Measurements from ENCODE around the gene TNF. TPM values are rescaled to one million over a fixed set of nuclear protein-coding genes. Genes with fewer than 3 reads are reported as not detected.

The TNF gene
- polyA plus RNA-seq, 1 experiment = not detected

DNA sequence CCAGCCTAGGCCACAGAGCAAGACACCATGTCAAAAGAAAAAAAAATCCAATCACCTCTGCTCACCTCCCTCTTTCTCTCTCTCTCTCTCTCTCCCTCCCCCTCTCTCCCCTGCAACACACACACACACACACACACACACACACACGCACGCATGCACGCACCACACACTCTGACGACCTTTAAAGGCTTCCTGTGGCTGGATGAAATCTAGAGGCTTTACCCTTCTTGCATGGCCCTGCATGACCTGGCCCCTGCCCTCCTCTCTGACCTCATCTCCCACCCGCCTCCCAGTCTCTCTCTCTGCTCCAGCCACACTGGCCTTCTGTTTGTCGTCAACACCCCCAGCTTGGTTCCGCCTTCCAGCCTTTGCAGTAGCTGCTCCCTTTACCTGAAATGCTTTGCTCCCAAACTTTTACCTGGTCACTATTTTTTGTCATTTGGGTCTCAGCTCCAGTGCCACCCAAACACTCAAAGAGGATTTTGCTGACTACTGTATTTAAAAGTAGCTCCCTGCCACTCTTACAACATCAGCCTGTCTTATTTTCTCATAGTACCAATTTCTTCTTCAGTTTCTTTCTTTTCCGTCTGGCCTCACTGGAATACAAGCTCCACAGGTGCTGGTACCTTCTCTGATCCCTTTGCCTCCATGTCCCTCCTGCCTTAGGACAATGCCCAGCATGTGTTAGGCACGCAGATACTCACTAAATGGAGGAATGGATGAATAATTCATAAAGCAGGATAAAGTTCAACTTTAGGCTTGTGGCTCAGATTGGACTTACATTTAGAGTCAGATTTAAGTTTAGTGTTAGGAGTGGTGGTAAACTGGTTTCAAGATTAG, 7.6 kb upstream of the TNF start:
- TF ChIP-seq, protein P1, sequence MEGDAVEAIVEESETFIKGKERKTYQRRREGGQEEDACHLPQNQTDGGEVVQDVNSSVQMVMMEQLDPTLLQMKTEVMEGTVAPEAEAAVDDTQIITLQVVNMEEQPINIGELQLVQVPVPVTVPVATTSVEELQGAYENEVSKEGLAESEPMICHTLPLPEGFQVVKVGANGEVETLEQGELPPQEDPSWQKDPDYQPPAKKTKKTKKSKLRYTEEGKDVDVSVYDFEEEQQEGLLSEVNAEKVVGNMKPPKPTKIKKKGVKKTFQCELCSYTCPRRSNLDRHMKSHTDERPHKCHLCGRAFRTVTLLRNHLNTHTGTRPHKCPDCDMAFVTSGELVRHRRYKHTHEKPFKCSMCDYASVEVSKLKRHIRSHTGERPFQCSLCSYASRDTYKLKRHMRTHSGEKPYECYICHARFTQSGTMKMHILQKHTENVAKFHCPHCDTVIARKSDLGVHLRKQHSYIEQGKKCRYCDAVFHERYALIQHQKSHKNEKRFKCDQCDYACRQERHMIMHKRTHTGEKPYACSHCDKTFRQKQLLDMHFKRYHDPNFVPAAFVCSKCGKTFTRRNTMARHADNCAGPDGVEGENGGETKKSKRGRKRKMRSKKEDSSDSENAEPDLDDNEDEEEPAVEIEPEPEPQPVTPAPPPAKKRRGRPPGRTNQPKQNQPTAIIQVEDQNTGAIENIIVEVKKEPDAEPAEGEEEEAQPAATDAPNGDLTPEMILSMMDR (IDR thresholded peaks at IDR 0.05; ENCODE audit: low read depth, low read length) = no peak
- H3K9me3 ChIP-seq (ENCODE audit: control insufficient read depth, insufficient read depth, low read length) = no peaks in the 10 kb centered on the region
- peaks cover 14% of the 10 kb centered on the region for H3K27me3 ChIP-seq (ENCODE audit: control insufficient read depth, insufficient read depth, low read length)
- no peak for DNase-seq (ENCODE audit: low read depth, low spot score)
- ChIA-PET POLR2A (no interaction called here), CTCF (interaction anchor here (0.9 to 2.5 kb wide), 2 partner anchors 8 to 30 kb away, joined by 3 to 10 read pairs; no protein-coding TSS in a partner anchor)
- no peak overlapping the region for H3K4me3 ChIP-seq (ENCODE audit: low read depth, low read length)
- H3K27ac ChIP-seq (ENCODE audit: low read depth, low read length) = no peak overlapping the region

DNA sequence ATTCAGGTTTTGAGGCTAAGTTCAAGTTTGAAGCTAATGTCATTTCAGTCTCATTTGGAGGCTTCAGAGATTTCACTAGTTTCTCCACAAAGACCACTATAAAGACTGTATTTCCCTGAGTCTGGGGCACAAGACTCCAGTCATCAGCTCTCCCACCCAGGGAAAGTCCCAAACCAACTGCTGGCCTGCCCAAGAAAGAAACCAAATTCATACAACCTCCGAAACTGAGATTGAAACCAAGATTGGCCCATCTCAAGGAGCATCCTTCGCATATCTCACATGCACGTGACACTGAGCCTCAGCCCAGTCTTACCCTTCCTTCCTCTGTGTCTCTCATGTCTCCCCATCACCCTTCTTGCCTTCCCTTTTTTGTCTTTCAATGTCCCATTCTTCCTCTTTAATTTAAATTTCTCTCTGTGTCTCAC, 6.8 kb upstream of the TNF start:
- Histone ChIP-seq H3K4me3 (ENCODE audit: low read depth, low read length) (no peak overlapping the region), H3K27me3 (ENCODE audit: control insufficient read depth, insufficient read depth, low read length) (peaks cover 21% of the 10 kb centered on the region), H3K27ac (ENCODE audit: low read depth, low read length) (no peak overlapping the region), H3K9me3 (ENCODE audit: control insufficient read depth, insufficient read depth, low read length) (no peaks in the 10 kb centered on the region)
- DNase-seq (ENCODE audit: low read depth, low spot score) = no peak
- CTCF ChIA-PET = interaction anchor here (0.9 to 2.5 kb wide), 2 partner anchors 9 to 30 kb away, joined by 3 to 10 read pairs; no protein-coding TSS in a partner anchor
- POLR2A ChIA-PET = no interaction called here
- TF ChIP-seq, protein P1 (IDR thresholded peaks at IDR 0.05; ENCODE audit: low read depth, low read length) = no peak

DNA sequence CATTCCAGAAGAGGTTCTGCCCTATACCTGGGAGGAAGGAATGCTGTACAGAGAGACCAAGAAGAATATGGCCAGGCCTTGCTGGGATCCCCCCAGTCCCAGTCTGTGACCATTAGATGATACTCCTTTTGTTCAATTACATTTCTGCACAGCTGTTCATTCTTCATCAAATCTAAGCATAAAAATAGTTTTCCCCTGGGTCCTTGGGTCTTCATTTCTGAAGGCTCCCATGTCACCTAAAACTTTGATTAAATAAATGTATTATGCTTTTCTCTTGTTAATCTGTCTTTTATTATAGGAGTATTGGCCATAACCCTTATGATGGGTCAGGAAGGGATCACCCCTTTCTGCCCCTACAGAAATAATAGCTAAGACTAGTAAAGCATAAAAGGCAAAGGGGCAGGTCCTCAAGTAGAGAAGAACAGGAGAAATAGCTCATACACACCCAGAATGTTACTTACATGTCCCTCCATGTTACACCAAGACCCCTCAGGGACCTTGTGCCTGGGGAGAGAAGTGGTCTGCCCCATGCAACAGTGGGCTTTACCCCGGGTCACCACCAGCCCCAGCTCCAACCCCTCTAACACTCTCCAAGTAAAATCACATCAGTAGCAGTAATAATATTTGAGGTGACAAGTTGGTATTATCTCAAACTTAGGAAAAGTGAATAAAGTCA, 5.4 kb upstream of the TNF start:
- TF ChIP-seq, protein P1 (IDR thresholded peaks at IDR 0.05; ENCODE audit: low read depth, low read length) = no peak
- Histone ChIP-seq H3K27me3 (ENCODE audit: control insufficient read depth, insufficient read depth, low read length) (peaks cover 27% of the 10 kb centered on the region), H3K4me3 (ENCODE audit: low read depth, low read length) (no peak overlapping the region), H3K9me3 (ENCODE audit: control insufficient read depth, insufficient read depth, low read length) (no peaks in the 10 kb centered on the region), H3K27ac (ENCODE audit: low read depth, low read length) (no peak overlapping the region)
- ChIA-PET CTCF (interaction anchor here (1.0 to 1.9 kb wide), 2 partner anchors 10 to 28 kb away, joined by 5 to 11 read pairs; no protein-coding TSS in a partner anchor), POLR2A (no interaction called here)
- DNase-seq (ENCODE audit: low read depth, low spot score) = no peak

DNA sequence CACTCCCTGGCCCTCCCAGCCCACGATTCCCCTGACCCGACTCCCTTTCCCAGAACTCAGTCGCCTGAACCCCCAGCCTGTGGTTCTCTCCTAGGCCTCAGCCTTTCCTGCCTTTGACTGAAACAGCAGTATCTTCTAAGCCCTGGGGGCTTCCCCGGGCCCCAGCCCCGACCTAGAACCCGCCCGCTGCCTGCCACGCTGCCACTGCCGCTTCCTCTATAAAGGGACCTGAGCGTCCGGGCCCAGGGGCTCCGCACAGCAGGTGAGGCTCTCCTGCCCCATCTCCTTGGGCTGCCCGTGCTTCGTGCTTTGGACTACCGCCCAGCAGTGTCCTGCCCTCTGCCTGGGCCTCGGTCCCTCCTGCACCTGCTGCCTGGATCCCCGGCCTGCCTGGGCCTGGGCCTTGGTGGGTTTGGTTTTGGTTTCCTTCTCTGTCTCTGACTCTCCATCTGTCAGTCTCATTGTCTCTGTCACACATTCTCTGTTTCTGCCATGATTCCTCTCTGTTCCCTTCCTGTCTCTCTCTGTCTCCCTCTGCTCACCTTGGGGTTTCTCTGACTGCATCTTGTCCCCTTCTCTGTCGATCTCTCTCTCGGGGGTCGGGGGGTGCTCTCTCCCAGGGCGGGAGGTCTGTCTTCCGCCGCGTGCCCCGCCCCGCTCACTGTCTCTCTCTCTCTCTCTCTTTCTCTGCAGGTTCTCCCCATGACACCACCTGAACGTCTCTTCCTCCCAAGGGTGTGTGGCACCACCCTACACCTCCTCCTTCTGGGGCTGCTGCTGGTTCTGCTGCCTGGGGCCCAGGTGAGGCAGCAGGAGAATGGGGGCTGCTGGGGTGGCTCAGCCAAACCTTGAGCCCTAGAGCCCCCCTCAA, 3.1 kb upstream of the TNF start, which contains the start of gene LTA:
Gene LTA (plus strand): TSS at position 249 of the 871 bp plus-strand sequence. CDS start 454 bp downstream, at position 703.
- no peak for DNase-seq (ENCODE audit: low read depth, low spot score)
- CTCF ChIA-PET = no interaction called here
- TF ChIP-seq, protein P1 (IDR thresholded peaks at IDR 0.05; ENCODE audit: low read depth, low read length) = no peak
- no peak within 1 kb of the TSS for H3K27ac ChIP-seq (ENCODE audit: low read depth, low read length)
- H3K4me3 ChIP-seq (ENCODE audit: low read depth, low read length) = no peak within 1 kb of the TSS
- H3K27me3 ChIP-seq (ENCODE audit: control insufficient read depth, insufficient read depth, low read length) = peaks cover 39% of the 10 kb centered on the region
- POLR2A ChIA-PET = no interaction called here
- no peaks in the 10 kb centered on the region; the same call in 1 of the 2 replicates for H3K9me3 ChIP-seq (ENCODE audit: control insufficient read depth, insufficient read depth, low read length)
